ENCODE results near the gene TBCC.
"Not testable (repeated sequence)": the region's sequence is repeated elsewhere in the genome, so short reads cannot be mapped to it uniquely, and the experiment has no call there.

The TBCC gene

GRCh38 chr6:42745640-42746462, at the start of gene TBCC:
Gene TBCC, minus strand, starts transcription at chr6:42746103. Its CDS starts 30 bp downstream, at chr6:42746073.
- peak; percentile 93 for DNase-seq

DNA sequence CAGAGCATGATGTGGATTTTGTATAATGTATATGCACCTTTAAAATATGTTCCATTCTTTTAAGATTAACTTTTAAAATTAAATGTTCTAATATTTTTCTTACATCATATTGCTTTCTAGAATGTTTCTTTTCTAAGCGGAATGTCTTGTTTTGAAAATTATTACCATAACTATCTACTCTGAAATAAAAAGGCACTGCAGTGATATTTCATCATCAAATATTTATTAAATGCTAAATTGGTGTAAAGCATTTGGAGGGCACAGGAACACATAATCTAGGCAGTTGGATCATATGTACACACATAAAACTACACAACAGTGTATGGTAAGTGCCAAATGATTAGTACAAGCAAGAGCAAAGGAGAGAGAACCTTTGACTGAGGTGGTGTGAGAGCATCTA, 49.7 kb upstream of the TBCC start:
- DNase-seq = no peak

DNA sequence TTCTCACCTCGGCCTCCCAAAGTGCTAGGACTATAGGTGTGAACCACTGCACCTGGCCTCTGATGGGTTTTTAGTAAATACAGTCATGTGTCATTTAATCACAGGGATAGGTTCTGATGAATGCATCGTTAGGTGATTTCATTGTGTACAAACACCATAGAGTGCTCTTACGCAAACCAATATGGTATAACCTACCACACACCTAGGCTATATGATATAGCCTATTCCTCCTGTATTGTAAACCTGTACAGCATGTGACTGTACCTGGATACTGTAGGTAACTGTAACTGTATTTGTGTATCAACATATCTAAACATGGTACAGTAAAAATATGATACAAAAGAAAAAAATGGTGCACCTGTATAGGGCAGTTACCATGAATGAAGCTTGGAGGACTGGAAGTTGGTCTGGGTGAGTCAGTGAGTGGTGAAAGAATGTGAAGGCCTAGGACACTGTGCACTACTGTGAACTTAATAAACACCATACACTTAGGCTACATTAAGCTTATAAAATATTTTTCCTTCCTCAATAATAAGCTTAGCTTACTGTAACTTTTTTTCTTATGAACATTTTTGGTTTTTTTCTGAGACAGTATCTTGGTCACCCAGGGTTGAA, 45.9 kb upstream of the TBCC start:
- no peak for DNase-seq

DNA sequence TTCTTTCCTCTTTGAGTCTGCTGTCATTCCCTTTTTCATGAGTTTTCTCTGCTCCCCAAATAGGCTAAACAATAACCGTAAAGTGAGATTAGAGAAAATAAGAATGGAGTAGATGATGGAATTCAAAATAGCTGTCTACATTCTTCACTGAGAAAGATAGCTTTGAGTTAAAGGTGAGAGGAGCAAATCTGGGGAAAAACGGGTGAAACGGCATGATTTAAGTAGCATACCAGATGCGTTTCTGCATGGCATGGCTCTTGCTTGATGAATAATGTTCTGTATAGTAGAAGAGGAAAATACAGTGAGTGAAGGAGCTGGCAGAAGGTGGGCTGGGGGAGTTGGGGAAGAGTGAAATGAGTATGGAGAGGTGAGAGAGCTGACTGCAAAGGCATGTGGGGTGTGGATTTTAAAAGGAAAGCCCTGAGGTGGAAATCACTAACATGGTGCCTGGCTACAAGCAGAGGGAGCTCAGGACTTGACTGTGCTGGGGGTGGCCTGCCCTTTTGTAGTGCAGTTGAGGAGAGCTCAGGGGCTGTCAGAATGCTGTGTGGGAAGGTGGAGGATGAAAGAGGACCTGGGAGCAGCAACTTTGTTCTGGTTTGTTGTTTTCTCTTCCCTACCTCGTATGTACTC, 44.8 kb upstream of the TBCC start:
- DNase-seq = no peak

- DNase-seq = no peak
These were observed 42.8 kb upstream of the TBCC start for GRCh38 chr6:42788671-42789070.

DNA sequence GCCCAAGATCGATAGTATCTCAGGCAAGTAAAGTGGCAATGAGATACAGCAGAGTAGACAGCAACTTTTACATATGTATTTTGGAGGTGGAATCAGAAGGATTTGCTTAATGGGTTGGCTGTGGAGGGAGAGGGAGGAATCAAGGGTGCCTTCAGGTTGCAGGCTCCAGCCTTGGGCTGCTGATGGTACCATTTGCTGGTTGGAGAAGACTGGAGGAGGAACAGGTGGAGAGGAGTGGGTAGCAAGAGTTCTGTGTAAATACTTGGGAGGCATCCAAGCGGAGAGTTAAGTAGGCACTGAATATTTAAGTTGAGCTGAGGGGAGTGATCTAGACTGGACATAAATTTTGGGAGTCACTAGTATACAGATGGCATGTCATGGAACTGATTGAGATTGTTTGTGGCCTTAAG, 41.2 kb upstream of the TBCC start:
- peak; percentile 55 for DNase-seq

DNA sequence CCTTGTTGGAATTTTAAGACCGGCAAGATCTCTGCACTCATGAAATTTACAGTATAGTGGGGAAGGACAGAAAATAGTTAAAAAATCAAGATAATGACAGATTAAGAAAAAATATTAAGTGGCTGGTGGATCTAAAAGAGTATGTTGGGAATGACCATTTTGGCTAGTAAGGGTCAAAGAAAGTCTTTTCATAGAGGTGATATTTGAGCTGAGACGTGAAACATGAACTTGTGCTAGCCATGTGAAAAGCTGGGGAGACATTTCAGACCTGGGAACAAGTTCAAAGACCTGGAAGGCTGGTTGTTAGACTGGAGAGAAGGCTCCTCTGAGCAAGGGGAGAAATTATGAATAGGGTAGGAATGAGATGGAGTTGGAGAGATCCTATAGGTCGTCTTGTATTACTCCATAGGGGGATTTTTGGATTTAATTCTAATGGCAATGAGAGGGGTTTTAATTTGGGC, 40.7 kb upstream of the TBCC start:
- no peak for DNase-seq

DNA sequence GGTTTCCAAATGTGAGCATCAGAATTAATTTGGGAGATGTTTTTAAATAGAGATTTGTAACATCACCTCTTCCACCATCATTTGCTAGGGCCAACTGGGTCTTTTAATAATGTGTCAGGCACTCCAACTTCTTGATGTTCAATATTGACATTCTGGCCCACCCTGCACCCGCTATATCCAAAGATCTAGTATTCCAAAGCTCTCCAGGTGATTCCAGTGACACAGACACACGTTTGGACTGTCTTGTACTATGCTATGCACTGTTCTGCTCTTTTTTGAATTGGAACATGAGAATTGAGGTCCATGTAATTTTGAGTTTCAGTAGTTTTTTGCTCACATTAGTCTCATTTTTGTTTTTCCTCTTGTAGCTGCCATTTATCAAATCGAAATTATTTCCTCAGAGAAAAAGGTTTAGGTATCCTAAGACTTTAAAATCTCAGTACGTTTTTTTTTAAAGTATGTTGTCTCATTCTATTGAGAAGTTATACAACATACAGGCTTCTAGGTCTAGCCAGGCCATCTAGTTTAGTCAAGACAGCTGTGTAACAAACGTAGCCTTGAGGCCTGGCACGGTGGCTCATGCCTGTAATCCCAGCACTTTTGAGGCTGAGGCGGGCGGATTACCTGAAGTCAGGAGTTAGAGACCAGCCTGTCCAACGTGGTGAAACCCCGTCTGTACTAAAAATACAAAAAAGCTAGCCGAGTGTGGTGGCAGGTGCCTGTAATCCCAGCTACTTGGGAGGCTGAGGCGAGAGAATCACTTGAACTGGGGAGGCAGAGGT, 39.0 kb upstream of the TBCC start:
- DNase-seq = no peak

DNA sequence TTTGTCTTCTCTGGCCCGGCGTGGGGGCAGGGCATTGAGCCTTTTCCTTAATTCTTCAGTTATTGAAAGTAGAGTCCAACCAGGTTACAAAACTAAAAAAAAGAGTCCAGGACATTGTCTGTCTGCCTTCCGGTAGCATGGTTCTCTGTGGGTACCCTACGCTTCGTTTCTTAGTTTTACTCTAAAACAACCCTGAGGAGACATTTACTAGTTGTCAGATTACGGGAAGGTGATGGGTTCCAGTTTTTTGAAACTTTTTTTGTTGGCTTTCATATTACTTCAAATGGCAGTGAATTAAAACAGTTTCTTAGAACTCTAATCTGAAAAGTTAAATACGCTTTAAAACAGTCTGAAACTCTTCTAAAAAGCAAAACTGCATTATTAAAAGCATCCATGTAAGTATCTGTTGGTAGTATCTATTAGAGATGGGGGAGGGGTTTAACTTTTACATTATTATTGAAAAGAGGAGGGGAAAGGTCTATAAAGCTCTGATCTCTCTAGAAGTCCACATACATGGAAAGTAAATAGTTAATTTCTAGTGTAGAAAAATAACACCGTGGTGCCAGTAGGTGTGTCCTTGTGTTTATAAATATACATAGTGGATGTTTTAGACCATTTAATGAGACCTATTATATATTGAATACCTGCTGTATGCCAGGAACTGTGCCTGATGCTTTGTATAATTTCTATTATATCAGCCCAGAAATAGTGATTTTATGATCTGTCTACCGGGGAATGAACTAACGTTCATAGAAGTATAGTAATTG, 38.2 kb upstream of the TBCC start:
- peak; percentile 37 for DNase-seq

- no peak for DNase-seq
These were observed 37.4 kb upstream of the TBCC start for GRCh38 chr6:42783177-42783875.

GRCh38 chr6:42782689-42783176, 36.8 kb upstream of the TBCC start:
- DNase-seq = peak; percentile 75

- DNase-seq = peak; percentile 70
These were observed 36.1 kb upstream of the TBCC start, which contains the start of gene BICRAL for GRCh38 chr6:42781796-42782688. Gene BICRAL, plus strand, starts transcription at chr6:42782052. Its CDS starts 39,971 bp downstream, at chr6:42822023.

DNA sequence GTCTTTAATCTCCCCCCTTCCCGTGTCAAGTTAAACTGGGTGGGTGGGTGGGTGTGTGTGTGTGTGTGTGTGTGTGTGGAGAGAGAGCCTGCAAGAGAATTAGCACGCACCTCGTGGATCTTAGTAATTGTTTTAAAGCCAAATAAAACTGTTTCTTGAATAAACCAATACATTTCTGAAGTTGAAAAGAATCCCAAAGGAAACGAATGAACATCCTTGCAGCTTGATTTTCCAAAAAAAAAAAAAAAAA, 35.6 kb upstream of the TBCC start:
- no peak for DNase-seq

- no peak for DNase-seq
These were observed 33.6 kb upstream of the TBCC start for GRCh38 chr6:42779521-42779920.

GRCh38 chr6:42778122-42778521, 32.2 kb upstream of the TBCC start:
- no peak for DNase-seq

DNA sequence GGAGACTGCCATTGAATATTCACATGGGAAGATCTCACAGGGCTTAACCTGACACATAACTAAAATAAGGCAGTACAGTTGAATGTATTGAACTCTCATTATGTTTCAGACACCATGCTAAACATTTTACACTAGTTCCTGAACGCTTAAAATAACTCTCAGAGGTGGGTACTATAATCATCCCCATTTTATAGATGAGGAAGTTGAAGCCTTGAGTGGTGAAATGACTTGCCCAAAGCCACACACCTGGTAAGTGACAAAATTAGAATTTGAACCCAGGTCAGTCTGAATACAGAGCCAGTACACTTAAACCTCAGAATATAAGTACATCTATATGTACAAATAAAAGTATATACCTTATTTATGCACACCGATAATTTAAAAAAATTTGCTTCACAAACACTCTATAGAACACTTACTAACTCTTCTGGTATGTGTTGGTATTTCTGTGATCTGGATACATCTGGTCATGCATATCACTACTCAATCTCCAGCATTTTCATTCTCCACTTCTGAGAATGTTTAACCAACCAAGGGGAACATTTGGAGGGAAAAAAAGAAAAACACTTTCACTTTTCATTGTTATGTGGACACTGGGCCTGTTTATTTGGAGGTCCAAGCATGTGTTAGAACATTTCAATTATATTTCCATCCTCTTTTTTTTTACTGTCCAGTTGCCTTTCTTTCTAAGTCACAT, 31.4 kb upstream of the TBCC start:
- no peak for DNase-seq

DNA sequence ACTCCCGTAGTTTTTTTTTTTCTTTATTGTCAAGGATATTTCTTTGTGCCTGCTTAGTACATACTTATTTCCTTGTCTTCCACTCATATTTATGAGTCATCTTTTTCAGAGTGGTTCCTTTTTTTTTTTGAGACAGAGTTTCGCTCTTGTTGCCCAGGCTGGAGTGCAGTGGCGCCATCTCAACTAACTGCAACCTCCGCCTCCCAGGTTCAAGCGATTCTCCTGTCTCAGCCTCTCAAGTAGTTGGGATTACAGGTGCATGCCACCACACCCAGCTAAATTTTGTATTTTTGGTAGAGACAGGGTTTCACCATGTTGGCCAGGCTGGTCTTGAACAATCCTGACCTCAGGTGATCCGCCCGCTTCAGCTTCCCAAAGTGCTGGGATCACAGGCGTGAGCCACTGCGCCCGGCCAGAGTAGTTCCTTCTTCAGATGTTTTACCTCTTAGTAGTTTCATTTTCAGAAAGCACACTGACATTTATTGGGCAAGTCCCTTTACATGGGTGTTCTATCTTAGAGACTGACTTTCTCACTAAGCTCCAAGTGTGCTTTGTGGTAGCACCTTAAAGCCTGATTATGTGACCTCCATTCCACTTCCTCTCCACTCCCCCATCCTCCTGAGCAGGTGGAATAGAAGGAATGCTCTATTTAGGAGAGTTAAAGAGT, 29.1 kb upstream of the TBCC start:
- DNase-seq = not testable (repeated sequence)

GRCh38 chr6:42774201-42774600, 28.3 kb upstream of the TBCC start:
- DNase-seq = no peak

DNA sequence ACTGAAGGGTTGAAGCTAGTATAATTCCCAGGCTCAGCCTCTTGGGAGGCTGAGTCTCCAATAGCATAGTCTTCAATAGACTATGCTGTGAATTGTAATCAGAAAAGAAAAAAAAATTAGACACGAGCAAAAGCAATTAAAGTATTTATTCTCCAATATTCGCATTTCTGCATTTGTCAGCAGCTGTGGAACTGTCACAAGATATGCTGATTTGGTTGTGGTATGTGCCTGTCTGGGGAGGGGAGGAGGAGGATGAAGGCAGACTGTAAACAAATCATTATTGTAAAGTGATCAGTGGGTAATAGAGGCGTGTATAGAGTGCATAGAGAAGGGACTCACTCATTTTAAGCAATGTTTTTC, 25.8 kb upstream of the TBCC start:
- DNase-seq = no peak

DNA sequence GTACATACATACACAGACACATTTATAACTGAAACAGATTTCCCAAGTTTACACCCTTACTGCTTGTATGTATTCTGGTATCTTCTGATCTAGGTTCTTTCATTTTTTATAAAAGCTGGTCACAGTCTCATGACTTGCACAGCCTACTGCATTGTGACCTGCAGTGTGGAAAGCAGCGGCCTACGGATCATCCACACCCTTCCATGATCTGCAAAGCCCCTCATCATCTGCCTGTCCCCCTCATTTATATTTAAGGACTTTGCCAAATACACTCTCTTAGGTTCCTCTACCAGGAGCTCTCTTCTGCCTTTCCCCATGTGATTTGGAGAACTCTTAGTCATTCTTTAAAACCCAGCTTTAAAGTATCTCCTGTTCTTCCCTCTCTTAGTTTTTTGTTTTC, 23.9 kb upstream of the TBCC start:
- DNase-seq = no peak

Measured in NCI-H2029 treated with DMSO at 0.1 percent for 48 hours (cell line).